Esophagus squamous epithelium (tissue), 4 donors: ENCODE results near the gene PAK4.

Source experiments
- POLR2A ChIP-seq, 4 donors: fragments of 450-650 bp; IDR thresholded peaks; one replicate each; pipeline ENCODE4 v1.6.1; 2017; ENCODE audit warnings: antibody characterized with exemption in 4 of 4, mild to moderate bottlenecking in 4 of 4, moderate library complexity in 3 of 4
- TF ChIP-seq, protein P1 (sequence below), 6 experiments: fragments of 450-650 bp in 4 of 6; fragments of 200-600 bp in 2 of 6; sonication (generic) in 2 of 6; IDR thresholded peaks; one replicate each; pipeline ENCODE4 v1.5.1; 2016 to 2019; ENCODE audit warnings: antibody characterized with exemption in 6 of 6, mild to moderate bottlenecking in 4 of 6, moderate library complexity in 4 of 6

DNA sequence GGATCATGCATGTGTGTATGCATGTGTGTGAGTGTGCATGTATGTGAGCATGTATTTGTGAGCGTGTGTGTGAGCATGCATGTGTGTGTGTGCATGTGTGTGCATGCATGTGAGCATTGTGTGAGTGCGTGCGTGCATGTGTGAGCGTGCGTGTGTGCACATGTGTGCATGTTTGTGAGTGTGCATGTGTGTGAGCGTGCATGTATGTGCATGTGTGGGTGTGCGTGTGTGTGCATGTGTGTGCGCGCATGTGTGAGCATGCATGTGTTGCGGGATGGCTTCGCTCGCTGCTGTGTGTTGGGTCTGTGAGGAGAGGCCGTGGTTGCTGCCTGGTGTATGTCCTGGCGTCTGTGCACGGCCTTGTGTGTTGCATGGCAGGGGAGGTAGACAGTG lies 32.4 kb downstream of the PAK4 start:
- TF ChIP-seq, protein P1, sequence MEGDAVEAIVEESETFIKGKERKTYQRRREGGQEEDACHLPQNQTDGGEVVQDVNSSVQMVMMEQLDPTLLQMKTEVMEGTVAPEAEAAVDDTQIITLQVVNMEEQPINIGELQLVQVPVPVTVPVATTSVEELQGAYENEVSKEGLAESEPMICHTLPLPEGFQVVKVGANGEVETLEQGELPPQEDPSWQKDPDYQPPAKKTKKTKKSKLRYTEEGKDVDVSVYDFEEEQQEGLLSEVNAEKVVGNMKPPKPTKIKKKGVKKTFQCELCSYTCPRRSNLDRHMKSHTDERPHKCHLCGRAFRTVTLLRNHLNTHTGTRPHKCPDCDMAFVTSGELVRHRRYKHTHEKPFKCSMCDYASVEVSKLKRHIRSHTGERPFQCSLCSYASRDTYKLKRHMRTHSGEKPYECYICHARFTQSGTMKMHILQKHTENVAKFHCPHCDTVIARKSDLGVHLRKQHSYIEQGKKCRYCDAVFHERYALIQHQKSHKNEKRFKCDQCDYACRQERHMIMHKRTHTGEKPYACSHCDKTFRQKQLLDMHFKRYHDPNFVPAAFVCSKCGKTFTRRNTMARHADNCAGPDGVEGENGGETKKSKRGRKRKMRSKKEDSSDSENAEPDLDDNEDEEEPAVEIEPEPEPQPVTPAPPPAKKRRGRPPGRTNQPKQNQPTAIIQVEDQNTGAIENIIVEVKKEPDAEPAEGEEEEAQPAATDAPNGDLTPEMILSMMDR (IDR thresholded peaks at IDR 0.05), result no peak
- no peak for TF ChIP-seq POLR2A (IDR thresholded peaks at IDR 0.05)
